ENCODE measurements around the gene YY1AP1.
A peak's percentile ranks its signal among the peaks of the same experiment; 100 is the strongest.

Gene YY1AP1

DNA sequence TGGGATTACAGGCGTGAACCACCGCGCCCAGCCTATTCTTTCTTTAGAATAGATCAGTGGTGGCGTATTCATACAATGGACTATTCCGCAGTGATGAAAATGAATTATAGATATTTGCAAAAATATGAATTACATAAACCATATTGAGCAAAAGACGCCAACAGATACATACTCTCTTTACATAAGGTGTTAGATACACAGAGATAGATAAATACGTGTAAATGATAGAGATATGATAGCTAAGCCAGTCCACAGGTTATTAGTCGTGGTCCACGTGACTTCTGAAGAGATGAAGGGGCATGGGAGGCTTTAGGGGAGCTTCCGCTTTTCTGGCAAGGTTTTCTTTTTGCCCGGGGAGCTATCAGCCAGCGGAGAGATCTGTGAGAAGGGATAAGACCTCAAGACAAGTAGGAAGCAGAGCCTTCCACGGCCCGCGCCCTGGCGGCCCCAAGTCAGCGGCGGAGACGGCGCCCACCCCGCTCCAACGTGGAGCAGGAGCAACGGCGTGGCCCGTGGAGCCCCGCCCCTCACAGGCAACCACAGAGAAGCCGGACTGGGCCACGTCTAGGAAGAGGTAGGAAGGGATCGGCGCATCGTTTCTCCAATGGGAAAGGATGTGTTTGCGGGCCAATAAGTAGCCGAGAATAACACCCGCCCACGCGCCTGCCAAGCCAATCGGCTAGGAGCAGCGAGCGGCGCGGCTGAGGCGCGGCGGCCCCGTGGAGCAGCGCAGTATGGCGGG, 78.9 kb downstream of the YY1AP1 start, which contains the start of gene MSTO1:
Gene MSTO1, plus strand, starts transcription at position 704 of the 742 bp plus-strand sequence. Its CDS starts 31 bp downstream, at position 735.
- Histone ChIP-seq H3K4me3 (ENCODE audit: severe bottlenecking) (peak within 1 kb of the TSS; percentile 66), H3K36me3 (ENCODE audit: low read depth) (peaks cover 14% of the 10 kb centered on the region), H3K27ac (ENCODE audit: poor library complexity, severe bottlenecking) (peak within 1 kb of the TSS; percentile 41), H3K27me3 (ENCODE audit: insufficient read depth, poor library complexity, severe bottlenecking) (no peaks in the 10 kb centered on the region), H3K4me1 (ENCODE audit: insufficient read depth, poor library complexity, severe bottlenecking) (peaks cover 2% of the 10 kb centered on the region), H3K9me3 (ENCODE audit: severe bottlenecking) (no peaks in the 10 kb centered on the region)
- ATAC-seq (ENCODE audit: low read depth) (peak; percentile 97), DNase-seq (ENCODE audit: low spot score) (peak; percentile 98)
- TF ChIP-seq, protein P1, sequence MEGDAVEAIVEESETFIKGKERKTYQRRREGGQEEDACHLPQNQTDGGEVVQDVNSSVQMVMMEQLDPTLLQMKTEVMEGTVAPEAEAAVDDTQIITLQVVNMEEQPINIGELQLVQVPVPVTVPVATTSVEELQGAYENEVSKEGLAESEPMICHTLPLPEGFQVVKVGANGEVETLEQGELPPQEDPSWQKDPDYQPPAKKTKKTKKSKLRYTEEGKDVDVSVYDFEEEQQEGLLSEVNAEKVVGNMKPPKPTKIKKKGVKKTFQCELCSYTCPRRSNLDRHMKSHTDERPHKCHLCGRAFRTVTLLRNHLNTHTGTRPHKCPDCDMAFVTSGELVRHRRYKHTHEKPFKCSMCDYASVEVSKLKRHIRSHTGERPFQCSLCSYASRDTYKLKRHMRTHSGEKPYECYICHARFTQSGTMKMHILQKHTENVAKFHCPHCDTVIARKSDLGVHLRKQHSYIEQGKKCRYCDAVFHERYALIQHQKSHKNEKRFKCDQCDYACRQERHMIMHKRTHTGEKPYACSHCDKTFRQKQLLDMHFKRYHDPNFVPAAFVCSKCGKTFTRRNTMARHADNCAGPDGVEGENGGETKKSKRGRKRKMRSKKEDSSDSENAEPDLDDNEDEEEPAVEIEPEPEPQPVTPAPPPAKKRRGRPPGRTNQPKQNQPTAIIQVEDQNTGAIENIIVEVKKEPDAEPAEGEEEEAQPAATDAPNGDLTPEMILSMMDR (IDR thresholded peaks at IDR 0.05; ENCODE audit: poor library complexity, severe bottlenecking), result no peak

Measured in RWPE2 (cell line).